ENCODE measurements around the gene FARP2.

Gene FARP2

GRCh38 chr2:241534293-241534692 is 178.2 kb downstream of the FARP2 start:
- no peaks in the 10 kb centered on the region for H3K4me1 ChIP-seq (ENCODE audit: insufficient read depth, low read length, severe bottlenecking)

GRCh38 chr2:241534701-241535375 is 178.8 kb downstream of the FARP2 start:
- H3K4me3 ChIP-seq (ENCODE audit: low read depth, low read length, poor library complexity, severe bottlenecking): no peak overlapping the region
- H3K36me3 ChIP-seq (ENCODE audit: insufficient read depth, low read length): no peaks in the 10 kb centered on the region
- H3K27me3 ChIP-seq (ENCODE audit: insufficient read depth, low read length): peaks cover 6% of the 10 kb centered on the region; the same call in 1 of the 2 replicates
- no peak overlapping the region for H3K27ac ChIP-seq (ENCODE audit: low read depth, low read length, poor library complexity, severe bottlenecking)
- H3K4me2 ChIP-seq (ENCODE audit: low read length): no peak overlapping the region
- no peak for TF ChIP-seq CTCF (IDR thresholded peaks at IDR 0.05; ENCODE audit: low read length)
- TF ChIP-seq EZH2 (IDR thresholded peaks at IDR 0.05; ENCODE audit: borderline replicate concordance, low read length): no peak
- no peaks in the 10 kb centered on the region for H3F3A ChIP-seq (ENCODE audit: insufficient read depth, low read length)
- H3K79me2 ChIP-seq (ENCODE audit: insufficient read depth, low read length): no peaks in the 10 kb centered on the region
- H2AFZ ChIP-seq (ENCODE audit: low read length): no peak overlapping the region
- H4K20me1 ChIP-seq (ENCODE audit: insufficient read depth, low read length): no peaks in the 10 kb centered on the region
- H3K9ac ChIP-seq (ENCODE audit: low read length): no peak overlapping the region
- no peaks in the 10 kb centered on the region for H3K9me3 ChIP-seq (ENCODE audit: low read length)
- no peaks in the 10 kb centered on the region for H3K4me1 ChIP-seq (ENCODE audit: insufficient read depth, low read length, severe bottlenecking)
- H3K9me2 ChIP-seq (ENCODE audit: low read depth, low read length): no peaks in the 10 kb centered on the region

More at GRCh38 chr2:241534293-241534692, 178.2 kb downstream of the FARP2 start:
- H3K4me2 ChIP-seq (ENCODE audit: low read length): no peak overlapping the region
- no peak overlapping the region for H3K9ac ChIP-seq (ENCODE audit: low read length)
- no peak overlapping the region for H3K27ac ChIP-seq (ENCODE audit: low read depth, low read length, poor library complexity, severe bottlenecking)
- H3K36me3 ChIP-seq (ENCODE audit: insufficient read depth, low read length): no peaks in the 10 kb centered on the region
- H3F3A ChIP-seq (ENCODE audit: insufficient read depth, low read length): no peaks in the 10 kb centered on the region
- no peak overlapping the region for H2AFZ ChIP-seq (ENCODE audit: low read length)
- no peaks in the 10 kb centered on the region for H3K9me2 ChIP-seq (ENCODE audit: low read depth, low read length)
- H3K4me3 ChIP-seq (ENCODE audit: low read depth, low read length, poor library complexity, severe bottlenecking): no peak overlapping the region
- 0 out of 2 replicates have a peak, but pooled peaks cover 6% of the 10 kb centered on the region for H3K27me3 ChIP-seq (ENCODE audit: insufficient read depth, low read length)
- TF ChIP-seq CTCF (IDR thresholded peaks at IDR 0.05; ENCODE audit: low read length): no peak
- TF ChIP-seq EZH2 (IDR thresholded peaks at IDR 0.05; ENCODE audit: borderline replicate concordance, low read length): no peak
- no peaks in the 10 kb centered on the region for H4K20me1 ChIP-seq (ENCODE audit: insufficient read depth, low read length)
- no peaks in the 10 kb centered on the region for H3K9me3 ChIP-seq (ENCODE audit: low read length)
- H3K79me2 ChIP-seq (ENCODE audit: insufficient read depth, low read length): no peaks in the 10 kb centered on the region

- Histone ChIP-seq H3K9me2 (ENCODE audit: low read depth, low read length) (no peaks in the 10 kb centered on the region), H3K79me2 (ENCODE audit: insufficient read depth, low read length) (no peaks in the 10 kb centered on the region), H3K9ac (ENCODE audit: low read length) (no peak overlapping the region), H3F3A (ENCODE audit: insufficient read depth, low read length) (no peaks in the 10 kb centered on the region), H3K4me1 (ENCODE audit: insufficient read depth, low read length, severe bottlenecking) (no peaks in the 10 kb centered on the region), H2AFZ (ENCODE audit: low read length) (no peak overlapping the region), H3K36me3 (ENCODE audit: insufficient read depth, low read length) (no peaks in the 10 kb centered on the region), H3K4me3 (ENCODE audit: low read depth, low read length, poor library complexity, severe bottlenecking) (no peak overlapping the region), H4K20me1 (ENCODE audit: insufficient read depth, low read length) (no peaks in the 10 kb centered on the region), H3K4me2 (ENCODE audit: low read length) (no peak overlapping the region), H3K27ac (ENCODE audit: low read depth, low read length, poor library complexity, severe bottlenecking) (no peak overlapping the region), H3K27me3 (ENCODE audit: insufficient read depth, low read length) (peaks cover 12% of the 10 kb centered on the region; the same call in 1 of the 2 replicates), H3K9me3 (ENCODE audit: low read length) (no peaks in the 10 kb centered on the region)
- TF ChIP-seq EZH2 (IDR thresholded peaks at IDR 0.05; ENCODE audit: borderline replicate concordance, low read length): no peak
- TF ChIP-seq CTCF (IDR thresholded peaks at IDR 0.05; ENCODE audit: low read length): no peak
Measured at GRCh38 chr2:241535871-241536655, 180.0 kb downstream of the FARP2 start.
